Gastrocnemius medialis (tissue), 4 donors: Measurements from ENCODE around the gene CCHCR1.

Experiments
- CTCF ChIP-seq, 5 experiments: fragments of 450-650 bp in 3 of 5; fragments of 200-600 bp in 2 of 5; sonication (generic) in 2 of 5; IDR thresholded peaks in 4 of 5; conservative IDR thresholded peaks in 1 of 5; 1 replicate in 4 of 5; 2 replicates in 1 of 5; pipeline ENCODE4 v1.5.1; 2016 to 2019; ENCODE audit warnings: antibody characterized with exemption in 5 of 5, mild to moderate bottlenecking in 3 of 5, moderate library complexity in 3 of 5
- POLR2A ChIP-seq, 2 donors: fragments of 450-650 bp; IDR thresholded peaks; one replicate each; pipeline ENCODE4 v1.6.1; 2017; ENCODE audit warnings: antibody characterized with exemption in 2 of 2, mild to moderate bottlenecking in 2 of 2, moderate library complexity in 2 of 2

GRCh38 chr6:31103136-31103535 is 54.5 kb downstream of the CCHCR1 start:
- no peak for TF ChIP-seq CTCF (IDR thresholded peaks at IDR 0.05 in 4 of 5, conservative IDR thresholded peaks at IDR 0.05 in 1 of 5)
- TF ChIP-seq POLR2A (IDR thresholded peaks at IDR 0.05): no peak
